MM.1S (cell line): ENCODE data around the gene ZNF850.

Experiments used
- DNase-seq: peaks from one replicate; pipeline ENCODE4 v3.0.0-alpha.2; 2015
- H2AFZ ChIP-seq: fragments of 300-600 bp; sonication (generic); 2 replicates; pipeline ENCODE4 v1.6.0; 2016; ENCODE audit warnings: antibody characterized with exemption, low read length
- H3F3A ChIP-seq: fragments of 300-600 bp; sonication (generic); 2 replicates; pipeline ENCODE4 v1.6.1; 2016; ENCODE audit warnings: mild to moderate bottlenecking, antibody characterized with exemption, low read length, moderate library complexity, mixed read lengths; ENCODE audit not compliant: insufficient read depth
- H3K27ac ChIP-seq: fragments of 300-600 bp; sonication (generic); 2 replicates; pipeline ENCODE4 v1.5.1; 2016; ENCODE audit warnings: mild to moderate bottlenecking, low read length
- H3K27me3 ChIP-seq: fragments of 300-600 bp; sonication (generic); replicated peaks from 2 replicates; pipeline ENCODE4 v1.6.0; 2016; ENCODE audit warnings: low read length; ENCODE audit not compliant: insufficient read depth
- H3K36me3 ChIP-seq: fragments of 300-600 bp; sonication (generic); replicated peaks from 2 replicates; pipeline ENCODE4 v1.6.1; 2016; ENCODE audit warnings: mild to moderate bottlenecking, low read length, mixed read lengths; ENCODE audit not compliant: insufficient read depth
- H3K4me1 ChIP-seq: fragments of 300-600 bp; sonication (generic); 2 replicates; pipeline ENCODE4 v1.6.1; 2016; ENCODE audit warnings: low read length, mixed read lengths
- H3K4me2 ChIP-seq: fragments of 300-600 bp; sonication (generic); 2 replicates; pipeline ENCODE4 v1.6.0; 2016; ENCODE audit warnings: low read depth, low read length
- H3K4me3 ChIP-seq: fragments of 300-600 bp; sonication (generic); 2 replicates; pipeline ENCODE4 v1.5.1; 2016; ENCODE audit warnings: low read length, mixed read lengths
- H3K79me2 ChIP-seq: fragments of 300-600 bp; sonication (generic); 2 replicates; pipeline ENCODE4 v1.6.1; 2016; ENCODE audit warnings: mixed run types, low read length, mixed read lengths
- H3K9ac ChIP-seq: fragments of 300-600 bp; sonication (generic); 2 replicates; pipeline ENCODE4 v1.6.1; 2016; ENCODE audit warnings: low read length, mixed read lengths
- H3K9me2 ChIP-seq: fragments of 300-600 bp; sonication (generic); replicated peaks from 2 replicates; pipeline ENCODE4 v1.6.1; 2016; ENCODE audit warnings: mild to moderate bottlenecking, low read length, mixed read lengths; ENCODE audit not compliant: insufficient read depth
- H3K9me3 ChIP-seq: fragments of 300-600 bp; sonication (generic); replicated peaks from 2 replicates; pipeline ENCODE4 v1.6.1; 2016; ENCODE audit warnings: mild to moderate bottlenecking, low read length, mixed read lengths; ENCODE audit not compliant: insufficient read depth
- H4K20me1 ChIP-seq: fragments of 300-600 bp; sonication (generic); 2 replicates; pipeline ENCODE4 v1.6.1; 2016; ENCODE audit warnings: mild to moderate bottlenecking, low read length, moderate library complexity, mixed read lengths; ENCODE audit not compliant: insufficient read depth
- EZH2 ChIP-seq: fragments of 300-600 bp; sonication (generic); optimal IDR thresholded peaks from 2 replicates; pipeline ENCODE3; 2017; ENCODE audit warnings: low read depth, mild to moderate bottlenecking, antibody characterized with exemption, low read length, mixed read lengths
- EZH2phosphoT487 ChIP-seq: fragments of 300-600 bp; sonication (generic); IDR thresholded peaks from 2 replicates; pipeline ENCODE4 v1.6.1; 2018; ENCODE audit warnings: antibody characterized with exemption, low read length
- TF ChIP-seq, protein P1 (sequence below): fragments of 300-600 bp; sonication (generic); IDR thresholded peaks from 2 replicates; pipeline ENCODE4 v1.5.1; 2016; ENCODE audit warnings: antibody characterized with exemption, low read length, mixed read lengths

ZNF850 gene

DNA sequence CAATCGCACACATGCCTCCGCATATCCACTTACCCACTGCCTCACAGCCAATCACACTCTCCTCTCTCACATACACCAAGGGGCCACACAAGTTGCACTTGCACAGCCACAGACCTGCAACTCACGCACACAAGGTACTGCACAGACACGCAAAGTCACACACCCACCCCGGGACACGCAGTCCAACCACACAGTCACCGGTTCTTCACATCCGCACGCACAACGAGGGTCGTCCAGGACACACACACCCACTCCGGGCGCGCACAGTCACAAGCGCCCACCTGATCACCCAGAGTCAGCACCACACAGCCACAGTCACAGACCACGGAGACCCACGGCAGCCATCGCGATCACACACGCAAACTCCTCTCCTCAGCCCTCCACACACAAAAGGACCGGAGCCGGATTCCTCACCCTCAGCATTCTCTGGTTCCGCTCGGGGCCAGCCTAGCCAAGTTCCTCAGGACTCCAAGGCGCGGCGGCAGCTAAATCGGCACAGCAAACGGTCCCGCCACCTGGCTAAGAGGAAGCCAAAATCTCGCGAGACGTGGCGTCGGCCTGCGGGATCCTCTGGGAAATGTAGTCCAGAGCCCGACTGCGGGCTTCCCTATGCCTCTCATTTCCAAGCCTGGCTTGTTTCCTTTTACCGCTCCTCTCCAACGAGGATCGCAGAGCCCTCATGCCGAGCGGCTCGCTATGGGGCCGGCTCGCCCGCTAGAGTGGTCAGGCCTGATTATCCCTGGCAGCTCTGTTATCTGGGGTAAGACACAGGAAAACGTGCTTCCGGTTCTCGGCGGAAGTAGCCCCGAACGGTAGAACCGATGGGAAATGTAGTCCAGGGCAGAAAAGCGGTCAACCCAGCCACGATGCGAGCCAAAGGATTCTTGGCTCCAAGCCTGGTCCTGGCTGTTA, at the start of gene ZNF850:
TSS of gene ZNF850 (minus strand) at position 497 of the 912 bp plus-strand sequence. CDS start 10,201 bp downstream, outside the sequence.
- peak within 1 kb of the TSS; percentile 45 for H3K4me2 ChIP-seq
- no peak within 1 kb of the TSS for H3K9ac ChIP-seq
- no peaks in the 10 kb centered on the region for H3K27me3 ChIP-seq
- H3K36me3 ChIP-seq, result no peaks in the 10 kb centered on the region
- no peaks in the 10 kb centered on the region for H4K20me1 ChIP-seq
- peak within 1 kb of the TSS; percentile 66 for H3K4me3 ChIP-seq
- no peaks in the 10 kb centered on the region for H3K4me1 ChIP-seq
- no peak within 1 kb of the TSS for H3K27ac ChIP-seq
- H2AFZ ChIP-seq, result peak within 1 kb of the TSS; percentile 50
- H3K79me2 ChIP-seq, result no peaks in the 10 kb centered on the region
- peak; percentile 87 for DNase-seq
- no peaks in the 10 kb centered on the region for H3K9me3 ChIP-seq
- H3K9me2 ChIP-seq, result no peaks in the 10 kb centered on the region
- TF ChIP-seq EZH2 (no peak), EZH2phosphoT487 (no peak)
- TF ChIP-seq, protein P1, sequence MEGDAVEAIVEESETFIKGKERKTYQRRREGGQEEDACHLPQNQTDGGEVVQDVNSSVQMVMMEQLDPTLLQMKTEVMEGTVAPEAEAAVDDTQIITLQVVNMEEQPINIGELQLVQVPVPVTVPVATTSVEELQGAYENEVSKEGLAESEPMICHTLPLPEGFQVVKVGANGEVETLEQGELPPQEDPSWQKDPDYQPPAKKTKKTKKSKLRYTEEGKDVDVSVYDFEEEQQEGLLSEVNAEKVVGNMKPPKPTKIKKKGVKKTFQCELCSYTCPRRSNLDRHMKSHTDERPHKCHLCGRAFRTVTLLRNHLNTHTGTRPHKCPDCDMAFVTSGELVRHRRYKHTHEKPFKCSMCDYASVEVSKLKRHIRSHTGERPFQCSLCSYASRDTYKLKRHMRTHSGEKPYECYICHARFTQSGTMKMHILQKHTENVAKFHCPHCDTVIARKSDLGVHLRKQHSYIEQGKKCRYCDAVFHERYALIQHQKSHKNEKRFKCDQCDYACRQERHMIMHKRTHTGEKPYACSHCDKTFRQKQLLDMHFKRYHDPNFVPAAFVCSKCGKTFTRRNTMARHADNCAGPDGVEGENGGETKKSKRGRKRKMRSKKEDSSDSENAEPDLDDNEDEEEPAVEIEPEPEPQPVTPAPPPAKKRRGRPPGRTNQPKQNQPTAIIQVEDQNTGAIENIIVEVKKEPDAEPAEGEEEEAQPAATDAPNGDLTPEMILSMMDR, result no peak
- H3F3A ChIP-seq, result no peaks in the 10 kb centered on the region

DNA sequence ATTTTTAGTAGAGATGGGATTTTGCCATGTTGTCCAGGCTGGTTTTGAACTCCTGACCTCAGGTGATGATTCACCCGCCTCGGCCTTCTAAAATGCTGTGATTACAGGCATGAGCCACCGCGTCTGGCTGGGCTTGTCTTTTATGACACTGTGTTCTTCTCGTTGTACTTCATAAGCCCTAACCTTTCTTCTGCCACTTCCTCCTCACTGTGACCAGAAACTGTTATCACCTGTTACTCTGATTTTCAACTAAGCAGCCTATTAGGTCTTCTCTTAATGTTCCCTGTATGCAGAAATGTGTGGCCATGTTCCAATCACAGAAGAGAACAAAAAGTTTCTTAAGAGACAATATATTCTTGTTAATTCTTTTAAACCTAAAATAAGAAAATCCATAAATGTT, 49.2 kb upstream of the ZNF850 start:
- Histone ChIP-seq H3K79me2 (no peaks in the 10 kb centered on the region), H4K20me1 (no peaks in the 10 kb centered on the region), H3K4me3 (no peak overlapping the region), H3K4me1 (no peaks in the 10 kb centered on the region), H3K9me2 (no peaks in the 10 kb centered on the region), H2AFZ (no peak overlapping the region), H3K27me3 (no peaks in the 10 kb centered on the region), H3K9me3 (no peaks in the 10 kb centered on the region; the same call in 1 of the 2 replicates), H3F3A (no peaks in the 10 kb centered on the region), H3K36me3 (no peaks in the 10 kb centered on the region), H3K4me2 (no peak overlapping the region), H3K9ac (no peak overlapping the region), H3K27ac (no peak overlapping the region)
- no peak for DNase-seq
- TF ChIP-seq, protein P1, result no peak
- TF ChIP-seq EZH2phosphoT487 (no peak), EZH2 (no peak)

DNA sequence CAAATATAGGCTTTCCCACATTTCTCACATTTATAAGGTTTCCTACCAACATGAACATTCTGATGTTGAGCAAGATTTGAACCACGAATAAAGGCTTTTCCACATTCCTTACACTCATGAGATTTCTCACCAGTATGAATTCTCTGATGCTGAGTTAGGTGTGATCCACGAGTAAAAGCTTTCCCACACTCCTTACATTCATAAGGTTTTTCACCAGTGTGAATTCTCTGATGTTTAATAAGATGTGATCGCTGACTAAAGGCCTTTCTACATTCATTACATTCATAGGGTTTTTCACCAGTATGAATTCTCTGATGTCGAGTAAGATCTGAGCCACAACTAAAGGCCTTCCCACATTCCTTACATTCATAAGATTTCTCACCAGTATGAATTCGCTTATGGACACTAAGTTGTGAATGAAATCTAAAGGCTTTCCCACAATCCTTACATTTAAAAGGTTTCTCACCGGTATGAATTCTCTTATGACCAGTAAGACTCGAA, 46.6 kb upstream of the ZNF850 start:
- H3F3A ChIP-seq, result no peaks in the 10 kb centered on the region
- H3K27me3 ChIP-seq, result no peaks in the 10 kb centered on the region
- no peak overlapping the region for H3K9ac ChIP-seq
- H3K9me3 ChIP-seq, result no peaks in the 10 kb centered on the region; the same call in 1 of the 2 replicates
- no peak overlapping the region for H3K4me3 ChIP-seq
- H2AFZ ChIP-seq, result no peak overlapping the region
- no peak overlapping the region for H3K4me2 ChIP-seq
- no peak overlapping the region for H3K27ac ChIP-seq
- TF ChIP-seq EZH2phosphoT487, result no peak
- TF ChIP-seq EZH2, result no peak
- TF ChIP-seq, protein P1, result no peak
- no peak for DNase-seq
- no peaks in the 10 kb centered on the region for H3K9me2 ChIP-seq
- H3K4me1 ChIP-seq, result no peaks in the 10 kb centered on the region
- no peaks in the 10 kb centered on the region for H4K20me1 ChIP-seq
- H3K36me3 ChIP-seq, result no peaks in the 10 kb centered on the region
- no peaks in the 10 kb centered on the region for H3K79me2 ChIP-seq
